K562 (cell line): ENCODE results near the gene ANKLE1. TPM values are rescaled to one million over a fixed set of nuclear protein-coding genes. Genes with fewer than 3 reads are reported as not detected.
A peak's percentile ranks its signal among the peaks of the same experiment; 100 is the strongest.

ENCODE experiments used
- BRD4 ChIP-seq: fragments of 200-600 bp; sonication (generic); IDR thresholded peaks from 2 replicates; pipeline ENCODE4 v1.6.1; 2017; ENCODE audit warnings: inconsistent platforms
- ELK1 ChIP-seq: sonication (generic); formaldehyde crosslinking; IDR thresholded peaks from 2 replicates; pipeline ENCODE4 v1.8.1; 2022; ENCODE audit warnings: missing genetic modification reagents
- ILF3 ChIP-seq: fragments of 450-650 bp; IDR thresholded peaks from 2 replicates; pipeline ENCODE4 v1.6.1; 2018; ENCODE audit warnings: antibody characterized with exemption, mild to moderate bottlenecking, moderate library complexity, borderline replicate concordance
- IRF1 ChIP-seq: sonication (generic); formaldehyde crosslinking; IDR thresholded peaks from 2 replicates; pipeline ENCODE4 v1.8.0; 2022; ENCODE audit warnings: missing genetic modification reagents, mild to moderate bottlenecking, borderline replicate concordance
- L3MBTL2 ChIP-seq: fragments of 450-650 bp; IDR thresholded peaks from 2 replicates; pipeline ENCODE4 v1.6.1; 2016; ENCODE audit warnings: mild to moderate bottlenecking, moderate library complexity
- MAX ChIP-seq: sonication (generic); formaldehyde crosslinking; IDR thresholded peaks from 2 replicates; pipeline ENCODE4 v1.9.0; 2022; ENCODE audit warnings: mild to moderate bottlenecking, missing genetic modification reagents
- NCOA6 ChIP-seq: fragments of 450-650 bp; IDR thresholded peaks from 2 replicates; pipeline ENCODE4 v1.6.1; 2017; ENCODE audit warnings: mild to moderate bottlenecking
- PTRF ChIP-seq: fragments of 450-650 bp; IDR thresholded peaks from 2 replicates; pipeline ENCODE4 v1.6.1; 2016; ENCODE audit warnings: mild to moderate bottlenecking, missing genetic modification characterization, missing compliant biosample characterization
- RBM34 ChIP-seq: fragments of 200-400 bp; formaldehyde crosslinking; IDR thresholded peaks from 2 replicates; pipeline ENCODE4 v1.6.1; 2018; ENCODE audit warnings: low read length, borderline replicate concordance; ENCODE audit not compliant: insufficient read depth
- RREB1 ChIP-seq: fragments of 250-450 bp; sonication (Bioruptor Pico); IDR thresholded peaks from 2 replicates; pipeline ENCODE4 v1.4.0; 2020
- TAF1 ChIP-seq: IDR thresholded peaks from 2 replicates; pipeline ENCODE4 v1.6.1; 2011; ENCODE audit warnings: mild to moderate bottlenecking, low read length, moderate library complexity; ENCODE audit not compliant: insufficient read depth, control insufficient read depth, severe bottlenecking; ENCODE audit errors: extremely low read depth
- THAP12 ChIP-seq: fragments of 250-450 bp; sonication (Bioruptor Pico); IDR thresholded peaks from 2 replicates; pipeline ENCODE4 v1.9.0; 2021; ENCODE audit warnings: mild to moderate bottlenecking, inconsistent platforms
- polyA plus RNA-seq, 8 experiments: library from polyadenylated mRNA; depleted of rRNA in 4 of 8; stranded (reverse) in 5 of 8; unstranded in 3 of 8; fragments of >200 nt; fragmentation: Nextera tagmentation in 2 of 8; fragmentation: Illumina TruSeq in 1 of 8; extraction: Ambion mirVana in 2 of 8; extraction: Trizol in 1 of 8; gene quantifications; 2 replicates each; pipeline versions ENCODE4 v1.2.1 to v1.2.3, GENCODE V29; 2011 to 2014; ENCODE audit warnings: inconsistent platforms in 1 of 8, missing spikeins in 1 of 8
- total RNA-seq, 7 experiments: library from RNA; depleted of rRNA in 6 of 7; stranded (reverse); fragments of >200 nt in 6 of 7; fragmentation: Illumina TruSeq in 2 of 7; extraction: Trizol in 2 of 7; gene quantifications; 2 replicates each; pipeline versions ENCODE4 v1.2.1 to v1.2.3, GENCODE V29; 2011 to 2021; ENCODE audit warnings: low replicate concordance in 1 of 7

Gene ANKLE1
- total and polyA plus RNA-seq, 9 of the 15 experiments (the other 6 are each of a cell fraction or from before 2014, with no cell fraction given), result 0.63 to 9.2 (median 2.9) TPM

GRCh38 chr19:17332677-17333581 is 51.2 kb downstream of the ANKLE1 start (continued):
- TF ChIP-seq RREB1 (0 out of 2 replicates have a peak, but pooled peaks have one; percentile 38), IRF1 (CRISPR knock-in tag) (no peak), L3MBTL2 (no peak; the same call in 1 of the 2 replicates), BRD4 (no peak), NCOA6 (no peak), ILF3 (no peak), ELK1 (no peak), THAP12 (CRISPR knock-in tag) (no peak), PTRF (tag) (no peak), TAF1 (no peak), RBM34 (no peak), MAX (CRISPR knock-in tag) (no peak; the same call in 1 of the 2 replicates)
